GM18858 (cell line): Measurements from ENCODE around the gene USPL1.
"Not testable (repeated sequence)": the region's sequence is repeated elsewhere in the genome, so short reads cannot be mapped to it uniquely, and the experiment has no call there.

Source experiments
- ATAC-seq: cut with Tn5 transposase; IDR thresholded peaks from one replicate; pipeline ENCODE4 v1.9.1; 2021; ENCODE audit not compliant: unreplicated experiment

The USPL1 gene

DNA sequence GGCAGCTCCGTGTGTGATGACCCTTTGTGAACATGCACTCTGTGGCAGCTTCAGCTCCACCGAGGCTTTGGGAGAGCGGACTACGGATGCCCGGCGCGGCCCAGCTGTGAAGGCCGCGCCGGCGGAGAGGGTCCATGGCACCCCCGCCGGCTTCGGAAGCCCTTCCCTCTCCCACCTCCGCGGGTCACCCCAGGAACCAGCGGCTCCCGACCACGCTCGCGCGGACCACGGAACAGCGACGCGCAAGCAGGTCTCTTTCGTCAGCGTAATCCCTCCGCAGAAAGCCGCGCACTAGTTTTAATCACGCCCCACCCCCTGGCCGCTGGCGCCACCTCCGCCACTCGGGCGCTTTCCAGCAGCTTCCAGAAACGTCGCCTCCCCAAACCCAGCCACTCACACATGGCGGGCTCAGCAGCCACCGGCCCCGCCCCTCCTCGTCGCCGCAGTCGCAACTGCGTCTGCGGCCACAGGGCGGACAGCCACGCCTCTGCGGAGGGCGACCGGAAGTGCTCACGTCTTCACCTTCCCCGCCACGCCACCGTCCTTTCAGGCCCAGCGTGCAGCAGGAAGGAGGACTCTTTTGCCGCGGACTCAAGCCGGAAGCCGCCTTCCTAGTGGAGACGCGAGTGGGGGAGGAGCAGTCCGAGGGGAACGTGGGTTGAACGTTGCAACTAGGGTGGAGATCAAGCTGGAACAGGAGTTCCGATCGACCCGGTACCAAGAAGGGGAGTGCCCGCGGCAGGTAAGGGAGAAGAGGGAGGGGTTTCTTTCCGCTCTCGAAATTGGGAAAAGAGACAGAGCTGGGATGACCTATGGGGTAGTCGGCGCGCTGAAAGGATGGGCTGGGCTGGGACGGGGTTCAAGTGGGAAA lies at the start of gene USPL1:
USPL1 (plus strand) TSS at position 606 of the 871 bp plus-strand sequence. CDS start 3,221 bp downstream, outside the sequence.
- ATAC-seq: peak; percentile 75

DNA sequence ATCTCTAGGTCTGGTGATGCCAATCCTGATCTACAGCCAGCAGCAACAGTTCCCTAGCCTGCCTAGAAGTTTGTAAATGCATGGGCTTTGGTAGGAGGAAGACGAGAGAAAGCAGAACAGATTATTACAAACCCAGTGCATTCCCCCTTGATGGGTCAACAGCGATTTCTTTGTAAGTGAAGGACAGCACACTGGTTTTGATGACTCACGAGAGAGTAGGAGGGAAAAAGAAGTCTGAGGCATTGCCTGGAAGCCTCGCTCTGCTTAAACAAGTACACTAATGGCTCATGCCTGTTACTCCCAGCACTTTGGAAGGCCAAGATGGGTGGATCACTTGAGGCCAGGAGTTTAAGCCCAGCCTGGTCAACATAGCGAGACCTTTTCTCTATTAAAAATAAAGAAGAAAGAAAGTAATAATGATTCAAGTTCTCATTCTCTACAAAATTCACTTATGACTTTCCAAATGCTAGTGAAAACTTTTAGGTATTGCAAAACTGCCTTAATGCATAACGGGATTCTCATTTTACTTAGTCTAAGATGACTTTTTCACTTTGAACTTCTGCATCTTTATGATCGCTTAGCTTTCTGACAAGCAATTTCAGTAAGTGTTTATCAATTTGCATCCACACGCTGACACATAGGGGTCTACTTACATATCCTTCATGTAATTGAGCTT lies 47.7 kb upstream of the USPL1 start:
- no peak for ATAC-seq

DNA sequence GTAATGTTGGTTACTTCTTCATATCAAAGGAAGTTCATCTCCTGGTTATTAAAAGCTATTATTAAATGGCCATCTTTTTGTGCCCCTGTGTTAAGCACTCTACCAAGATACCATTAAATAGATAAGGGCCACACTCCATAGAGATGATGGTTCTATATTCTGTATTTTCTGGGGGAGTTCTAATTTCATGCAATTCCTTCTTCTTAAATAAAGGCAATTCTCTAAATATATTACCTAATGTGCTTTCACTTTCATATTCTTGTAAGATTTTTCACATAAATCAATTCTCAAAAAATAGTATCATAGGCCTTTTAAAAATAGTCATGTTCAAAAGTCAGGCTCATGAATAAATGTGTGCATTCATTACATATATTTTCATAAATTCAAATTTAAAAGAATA lies 47.0 kb upstream of the USPL1 start:
- ATAC-seq: no peak

- peak; percentile 51 for ATAC-seq
Measured at GRCh38 chr13:30572859-30573275, 44.9 kb upstream of the USPL1 start.

DNA sequence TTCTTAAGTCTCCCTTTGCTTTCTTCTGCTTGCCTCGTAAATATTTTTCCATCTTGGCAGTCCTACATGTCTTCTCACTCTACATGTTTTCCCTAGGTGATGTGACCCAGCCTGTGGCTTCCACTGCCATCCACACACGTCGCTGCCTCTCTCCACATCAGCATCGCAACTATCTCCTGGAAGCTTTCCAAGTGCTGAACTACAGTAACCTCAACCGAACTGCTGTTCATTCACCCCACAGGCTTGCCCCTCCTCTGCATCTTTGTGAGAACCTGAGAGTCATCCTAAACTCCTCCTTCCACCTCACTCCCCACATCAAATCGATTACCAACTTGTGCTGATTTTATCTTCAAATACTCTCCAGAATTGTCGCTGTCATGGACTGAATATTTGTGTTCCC lies 41.2 kb upstream of the USPL1 start:
- ATAC-seq: no peak

- peak; percentile 68 for ATAC-seq
Measured at GRCh38 chr13:30577401-30577852, 40.3 kb upstream of the USPL1 start.

DNA sequence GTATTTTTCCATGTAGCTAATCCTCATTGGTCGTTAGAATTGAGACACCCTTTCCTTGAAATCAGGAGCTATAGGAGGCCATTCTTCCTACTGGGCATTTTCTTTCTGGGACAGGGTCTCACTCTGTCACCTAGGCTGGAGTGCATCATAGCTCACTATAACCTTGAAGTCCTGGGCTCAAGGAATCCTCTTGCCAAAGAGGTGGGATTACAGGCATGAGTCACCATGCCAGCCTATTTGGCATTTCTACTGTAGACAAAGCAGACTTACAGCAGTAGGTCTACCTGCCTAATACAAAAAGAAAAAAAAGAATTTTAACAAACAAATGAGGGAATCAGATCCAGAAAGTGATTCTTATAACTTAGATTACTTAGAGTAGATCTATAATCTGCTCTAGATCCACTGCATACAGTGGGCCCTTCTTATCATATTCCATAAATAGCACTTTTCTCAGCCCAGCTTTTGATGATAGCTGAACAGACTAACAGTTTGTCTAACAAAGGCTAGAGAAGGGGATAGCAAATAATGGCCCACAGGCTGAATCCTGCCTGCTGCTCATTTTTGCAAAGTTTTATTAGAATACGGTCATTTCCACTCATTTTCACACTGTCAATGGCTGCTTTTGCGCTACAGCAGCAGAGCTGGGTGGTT lies 36.7 kb upstream of the USPL1 start:
- no peak for ATAC-seq

- ATAC-seq: no peak
Measured at GRCh38 chr13:30581582-30581981, 36.1 kb upstream of the USPL1 start.

GRCh38 chr13:30584051-30584731 lies 33.5 kb upstream of the USPL1 start:
- no peak for ATAC-seq

- no peak for ATAC-seq
Measured at GRCh38 chr13:30585748-30586262, 31.9 kb upstream of the USPL1 start.

GRCh38 chr13:30587231-30587630 lies 30.5 kb upstream of the USPL1 start:
- no peak for ATAC-seq

GRCh38 chr13:30587739-30588138 lies 30.0 kb upstream of the USPL1 start:
- ATAC-seq: no peak

DNA sequence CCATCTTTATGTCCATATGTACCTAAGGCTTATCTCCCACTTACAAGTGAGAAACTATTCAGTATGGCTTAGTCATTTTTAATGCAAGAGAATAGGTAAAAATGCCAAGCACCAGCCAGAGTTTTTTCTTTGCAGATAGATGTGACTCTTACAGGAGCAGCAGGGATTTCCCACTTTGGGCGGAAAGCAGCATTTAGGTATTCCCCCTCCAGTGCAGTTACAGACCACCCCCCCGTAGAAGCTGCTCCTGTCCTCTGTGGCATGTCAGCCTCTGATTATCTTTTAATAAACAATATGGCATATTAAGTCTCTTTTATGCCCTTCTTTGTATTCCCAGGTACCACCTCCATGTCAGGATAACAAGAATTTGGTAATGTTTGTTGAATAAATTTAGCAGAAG lies 24.7 kb upstream of the USPL1 start:
- no peak for ATAC-seq

DNA sequence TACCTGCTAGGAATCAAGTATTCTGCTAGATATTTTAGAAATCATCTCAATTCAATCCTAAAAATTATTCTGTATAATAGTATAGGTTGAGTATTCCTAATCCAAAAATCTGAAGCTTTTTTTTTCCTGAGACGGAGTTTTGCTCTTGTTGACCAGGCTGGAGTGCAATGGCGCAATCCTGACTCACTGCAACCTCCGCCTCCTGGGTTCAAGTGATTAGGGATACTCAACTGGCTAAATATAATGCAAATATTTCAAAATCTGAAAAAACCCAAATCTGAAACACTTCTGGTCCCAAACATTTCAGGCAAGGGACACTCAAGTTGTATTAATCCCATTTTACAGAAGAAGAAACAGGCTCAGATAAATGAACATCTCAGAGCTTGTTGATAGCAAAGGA lies 17.2 kb upstream of the USPL1 start:
- no peak for ATAC-seq

DNA sequence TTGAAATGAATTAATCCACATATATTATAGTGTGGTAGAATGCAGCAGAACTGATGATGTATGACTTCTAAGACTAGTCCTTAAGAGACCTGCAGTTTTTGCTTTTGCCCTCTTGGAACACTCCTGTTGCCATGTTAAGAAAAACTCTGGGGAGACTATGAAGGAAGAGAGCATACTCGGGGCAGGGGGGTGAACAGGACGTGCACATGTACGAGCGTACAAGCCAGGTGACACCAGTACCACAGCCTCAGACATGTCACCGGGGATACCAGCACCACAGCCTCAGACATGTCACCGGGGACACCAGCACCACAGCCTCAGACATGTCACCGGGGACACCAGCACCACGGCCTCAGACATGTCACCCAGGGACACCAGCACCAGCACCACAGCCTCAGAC lies 15.9 kb upstream of the USPL1 start:
- ATAC-seq: no peak

DNA sequence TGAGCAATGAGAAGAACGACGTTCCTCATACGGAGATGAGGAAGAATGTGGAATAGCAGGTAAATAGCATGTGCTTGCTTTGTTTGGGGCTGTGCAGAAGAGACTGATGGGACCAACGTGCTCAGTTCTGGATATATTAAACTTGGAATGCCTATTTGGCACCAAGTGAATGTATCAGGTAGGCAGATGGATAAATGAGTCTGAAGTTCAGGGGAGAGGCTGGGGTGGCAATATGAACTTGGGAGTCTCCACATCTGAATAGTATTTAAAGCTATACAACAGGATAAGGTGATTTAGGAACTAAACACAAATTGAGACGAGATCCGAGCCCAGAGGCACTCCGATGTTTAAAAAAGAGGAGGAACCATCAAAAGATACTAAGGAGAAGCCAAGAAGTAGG lies 12.7 kb upstream of the USPL1 start:
- ATAC-seq: no peak

DNA sequence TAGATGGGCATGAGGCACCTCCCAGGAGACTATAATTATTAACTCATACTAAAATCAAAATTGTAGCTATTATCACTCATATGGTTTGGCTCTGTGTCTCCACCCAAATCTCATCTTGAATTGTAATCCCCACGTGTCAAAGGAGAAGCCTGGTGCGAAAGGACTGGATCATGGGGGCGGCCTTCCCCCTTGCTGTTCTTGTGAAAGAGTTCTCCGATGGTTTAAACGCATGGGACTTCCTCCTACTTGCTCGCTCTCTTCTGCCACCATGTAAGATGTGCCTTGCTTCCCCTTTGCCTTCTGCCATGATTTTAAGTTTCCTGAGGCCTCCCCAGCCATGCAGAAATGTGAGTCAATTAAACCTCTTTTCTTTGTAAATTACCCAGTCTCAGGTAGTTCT lies 10.5 kb upstream of the USPL1 start:
- not testable (repeated sequence) for ATAC-seq

DNA sequence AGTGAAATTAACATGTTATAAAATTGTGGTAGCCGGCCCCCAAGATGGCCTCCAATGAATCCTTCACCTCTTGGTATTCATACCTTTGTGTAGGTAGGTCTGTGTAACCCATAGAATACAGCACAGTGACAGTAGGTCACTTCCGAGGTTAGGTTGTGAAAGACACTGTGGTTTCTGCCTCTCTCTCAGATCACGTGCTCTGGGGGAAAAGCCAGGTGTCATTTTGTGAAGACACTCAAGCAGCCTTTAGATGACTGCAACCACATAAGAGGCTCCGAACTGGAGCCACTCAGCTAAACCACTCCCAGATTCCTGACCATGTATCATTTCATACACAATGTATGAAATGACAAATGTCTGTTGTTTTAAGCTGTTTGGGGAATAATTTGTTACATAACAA lies 9.8 kb upstream of the USPL1 start:
- ATAC-seq: peak; percentile 97

- ATAC-seq: no peak
Measured at GRCh38 chr13:30608364-30608763, 9.4 kb upstream of the USPL1 start.

GRCh38 chr13:30610311-30610710 lies 7.4 kb upstream of the USPL1 start:
- no peak for ATAC-seq

DNA sequence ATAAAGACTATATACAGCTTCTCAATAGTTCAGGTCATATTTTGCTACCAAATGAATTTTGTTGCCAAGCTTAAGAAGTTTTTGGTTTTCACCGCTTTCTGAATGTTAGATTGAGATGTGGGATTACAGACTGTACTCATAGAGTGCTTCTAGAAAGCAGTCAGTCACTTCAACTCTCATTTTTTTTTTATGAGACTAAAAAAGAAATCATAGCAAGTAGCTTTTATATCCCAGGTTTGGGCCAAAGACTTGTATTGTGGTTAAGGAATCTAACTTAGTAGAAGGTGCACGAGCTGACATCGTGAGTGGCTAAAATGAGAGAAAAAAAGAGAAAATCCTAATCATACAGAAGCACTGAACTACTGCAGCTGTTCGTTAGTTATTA lies 2.2 kb upstream of the USPL1 start:
- no peak for ATAC-seq
